Caco-2 (cell line): ENCODE measurements around the gene ATOX1. TPM values are rescaled to one million over a fixed set of nuclear protein-coding genes. Genes with fewer than 3 reads are reported as not detected.
A peak's percentile ranks its signal among the peaks of the same experiment; 100 is the strongest.

ENCODE experiments used
- BruUV-seq: library from RNA; stranded (reverse); fragments of 400-500 nt; replicated peaks from 2 replicates; lab custom pipeline; 2021; lab: Mats Ljungman, UMichigan
- CTCF ChIA-PET: fragments of 300-600 bp; sonication (Branson Sonifier 250); formaldehyde crosslinking; loops from one replicate; lab custom pipeline; 2022; ENCODE audit warnings: antibody characterized with exemption; lab: Charles Lee
- POLR2A ChIA-PET: fragments of 300-600 bp; sonication (Branson Sonifier 250); formaldehyde crosslinking; loops from one replicate; lab custom pipeline; 2022; ENCODE audit warnings: antibody characterized with exemption; lab: Charles Lee
- DNase-seq, 2 experiments: peaks; one replicate each; pipeline versions ENCODE4 v3.0.0 to v3.0.0-alpha.2; 2020 to 2022
- H3K27me3 ChIP-seq: replicated peaks from 2 replicates; pipeline ENCODE4 v1.6.0; 2011; ENCODE audit warnings: low read length; ENCODE audit not compliant: control insufficient read depth, insufficient read depth
- H3K36me3 ChIP-seq: 2 replicates; pipeline ENCODE4 v1.5.1; 2011; ENCODE audit warnings: low read length; ENCODE audit not compliant: control insufficient read depth, insufficient read depth
- H3K4me1 ChIP-seq: fragments of 250-450 bp; sonication (Bioruptor Pico); 2 replicates; pipeline ENCODE4 v1.5.1; 2020; ENCODE audit warnings: mild to moderate bottlenecking
- H3K4me3 ChIP-seq: 2 replicates; pipeline ENCODE4 v1.5.1; 2011; ENCODE audit warnings: low read depth, mild to moderate bottlenecking, control low read depth, low read length
- H3K9me3 ChIP-seq: fragments of 250-450 bp; sonication (Bioruptor Pico); 2 replicates; pipeline ENCODE4 v1.5.1; 2020; ENCODE audit warnings: mild to moderate bottlenecking, moderate library complexity
- H3K27ac Mint-ChIP-seq: one replicate; pipeline ENCODE4 v1.8.0; 2022; ENCODE audit warnings: mixed read lengths; ENCODE audit not compliant: unreplicated experiment
- H3K27me3 Mint-ChIP-seq: one replicate; pipeline ENCODE4 v1.8.0; 2022; ENCODE audit warnings: mixed read lengths; ENCODE audit not compliant: insufficient read depth, unreplicated experiment
- H3K36me3 Mint-ChIP-seq: one replicate; pipeline ENCODE4 v1.8.0; 2022; ENCODE audit warnings: mild to moderate bottlenecking, mixed read lengths; ENCODE audit not compliant: insufficient read depth, unreplicated experiment
- H3K4me1 Mint-ChIP-seq: one replicate; pipeline ENCODE4 v1.8.0; 2022; ENCODE audit warnings: low read depth, mixed read lengths; ENCODE audit not compliant: unreplicated experiment
- H3K4me3 Mint-ChIP-seq: one replicate; pipeline ENCODE4 v1.8.0; 2022; ENCODE audit warnings: mild to moderate bottlenecking, moderate library complexity, mixed read lengths; ENCODE audit not compliant: unreplicated experiment
- H3K9me3 Mint-ChIP-seq: one replicate; pipeline ENCODE4 v1.8.0; 2022; ENCODE audit warnings: mixed read lengths; ENCODE audit not compliant: unreplicated experiment
- intact Hi-C: fragments of 100-400 bp; cut with micrococcal nuclease; formaldehyde crosslinking; loops from one replicate; pipeline ENCODE4 v1.10.0; 2022; ENCODE audit not compliant: unreplicated experiment
- total RNA-seq: library from RNA; stranded (reverse); gene quantifications from 2 replicates; pipeline ENCODE4 v1.2.3, GENCODE V29; 2022
- TF ChIP-seq, protein P1 (sequence below), 2 experiments: fragments of 200-600 bp in 1 of 2; IDR thresholded peaks; 1 replicate in 1 of 2; 2 replicates in 1 of 2; pipeline versions ENCODE4 v1.5.1 to v1.8.0; 2011 to 2022; ENCODE audit warnings: antibody characterized with exemption in 1 of 2, control low read depth in 1 of 2, inconsistent platforms in 1 of 2, low read depth in 1 of 2, low read length in 1 of 2, mild to moderate bottlenecking in 1 of 2, moderate library complexity in 1 of 2; ENCODE audit not compliant: insufficient read depth in 1 of 2, severe bottlenecking in 1 of 2, unreplicated experiment in 1 of 2

Gene ATOX1
- total RNA-seq, 1 experiment from 2014 or later = 135 TPM

DNA sequence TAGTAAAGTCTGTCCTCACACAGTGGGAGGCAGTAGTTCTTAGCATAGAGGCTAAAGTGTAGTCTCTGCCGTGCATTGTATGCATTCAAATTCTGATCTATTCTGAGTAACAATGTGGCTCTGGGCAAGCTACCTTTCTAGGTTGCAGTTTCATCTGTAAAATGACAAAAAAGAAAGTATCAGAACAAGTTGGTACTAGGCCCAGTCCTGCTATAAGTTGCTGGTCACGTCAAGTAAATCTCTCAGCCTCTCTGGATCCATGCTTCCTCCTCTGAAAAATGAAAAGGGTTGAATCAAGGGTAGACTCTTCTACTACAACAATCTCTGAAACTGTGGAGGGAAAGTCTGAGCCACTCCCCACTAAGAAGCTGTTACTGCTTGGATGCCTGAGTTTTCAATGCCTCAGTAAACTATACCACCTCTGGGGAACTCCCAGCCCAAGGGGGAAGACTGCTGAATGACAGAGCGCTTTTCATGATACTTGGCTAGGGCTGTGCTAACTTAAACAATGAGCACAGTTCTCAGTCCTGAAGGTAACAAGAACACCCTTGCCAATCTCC, 37.3 kb downstream of the ATOX1 start:
- Histone ChIP-seq H3K4me3 (no peak overlapping the region), H3K4me1 (no peaks in the 10 kb centered on the region), H3K9me3 (no peaks in the 10 kb centered on the region), H3K36me3 (no peaks in the 10 kb centered on the region), H3K27me3 (no peaks in the 10 kb centered on the region)
- no TSS peak for BruUV-seq
- TF ChIP-seq, protein P1, sequence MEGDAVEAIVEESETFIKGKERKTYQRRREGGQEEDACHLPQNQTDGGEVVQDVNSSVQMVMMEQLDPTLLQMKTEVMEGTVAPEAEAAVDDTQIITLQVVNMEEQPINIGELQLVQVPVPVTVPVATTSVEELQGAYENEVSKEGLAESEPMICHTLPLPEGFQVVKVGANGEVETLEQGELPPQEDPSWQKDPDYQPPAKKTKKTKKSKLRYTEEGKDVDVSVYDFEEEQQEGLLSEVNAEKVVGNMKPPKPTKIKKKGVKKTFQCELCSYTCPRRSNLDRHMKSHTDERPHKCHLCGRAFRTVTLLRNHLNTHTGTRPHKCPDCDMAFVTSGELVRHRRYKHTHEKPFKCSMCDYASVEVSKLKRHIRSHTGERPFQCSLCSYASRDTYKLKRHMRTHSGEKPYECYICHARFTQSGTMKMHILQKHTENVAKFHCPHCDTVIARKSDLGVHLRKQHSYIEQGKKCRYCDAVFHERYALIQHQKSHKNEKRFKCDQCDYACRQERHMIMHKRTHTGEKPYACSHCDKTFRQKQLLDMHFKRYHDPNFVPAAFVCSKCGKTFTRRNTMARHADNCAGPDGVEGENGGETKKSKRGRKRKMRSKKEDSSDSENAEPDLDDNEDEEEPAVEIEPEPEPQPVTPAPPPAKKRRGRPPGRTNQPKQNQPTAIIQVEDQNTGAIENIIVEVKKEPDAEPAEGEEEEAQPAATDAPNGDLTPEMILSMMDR (IDR thresholded peaks at IDR 0.05; ENCODE audit: insufficient read depth in 1 of 2, low read depth in 1 of 2, low read length in 1 of 2, severe bottlenecking in 1 of 2, unreplicated experiment in 1 of 2) = no peak
- Mint-ChIP-seq H3K27ac (no peak overlapping the region), H3K36me3 (no peaks in the 10 kb centered on the region), H3K4me3 (no peak overlapping the region), H3K4me1 (no peaks in the 10 kb centered on the region), H3K9me3 (no peaks in the 10 kb centered on the region), H3K27me3 (no peaks in the 10 kb centered on the region)
- intact Hi-C loops = no loop called here
- DNase-seq = no peak
- ChIA-PET POLR2A (no interaction called here), CTCF (interaction anchor here (1.9 kb wide), 1 partner anchor 62 kb away, joined by 10 read pairs; no protein-coding TSS in a partner anchor)

DNA sequence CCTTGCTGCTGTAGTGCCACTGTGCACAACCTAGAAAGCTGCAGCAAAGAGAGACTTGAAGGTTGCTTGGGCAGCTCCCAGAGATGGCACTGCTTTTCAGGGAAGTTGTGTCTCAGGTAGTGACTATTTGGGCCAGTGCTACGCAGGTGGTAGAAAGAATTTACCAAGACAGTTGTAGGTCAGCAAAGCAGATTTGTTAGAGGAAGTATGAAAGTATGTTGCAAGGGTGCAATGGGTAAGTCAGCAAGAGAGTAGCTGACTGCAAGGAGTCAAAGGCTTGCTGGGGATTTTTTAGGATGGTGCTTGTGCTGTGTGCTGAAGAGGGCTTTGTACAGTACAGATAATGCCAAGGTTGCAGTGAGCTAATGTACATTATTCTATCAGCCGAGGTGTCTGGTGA, 38.2 kb downstream of the ATOX1 start:
- BruUV-seq = no TSS peak
- intact Hi-C loops = no loop called here

DNA sequence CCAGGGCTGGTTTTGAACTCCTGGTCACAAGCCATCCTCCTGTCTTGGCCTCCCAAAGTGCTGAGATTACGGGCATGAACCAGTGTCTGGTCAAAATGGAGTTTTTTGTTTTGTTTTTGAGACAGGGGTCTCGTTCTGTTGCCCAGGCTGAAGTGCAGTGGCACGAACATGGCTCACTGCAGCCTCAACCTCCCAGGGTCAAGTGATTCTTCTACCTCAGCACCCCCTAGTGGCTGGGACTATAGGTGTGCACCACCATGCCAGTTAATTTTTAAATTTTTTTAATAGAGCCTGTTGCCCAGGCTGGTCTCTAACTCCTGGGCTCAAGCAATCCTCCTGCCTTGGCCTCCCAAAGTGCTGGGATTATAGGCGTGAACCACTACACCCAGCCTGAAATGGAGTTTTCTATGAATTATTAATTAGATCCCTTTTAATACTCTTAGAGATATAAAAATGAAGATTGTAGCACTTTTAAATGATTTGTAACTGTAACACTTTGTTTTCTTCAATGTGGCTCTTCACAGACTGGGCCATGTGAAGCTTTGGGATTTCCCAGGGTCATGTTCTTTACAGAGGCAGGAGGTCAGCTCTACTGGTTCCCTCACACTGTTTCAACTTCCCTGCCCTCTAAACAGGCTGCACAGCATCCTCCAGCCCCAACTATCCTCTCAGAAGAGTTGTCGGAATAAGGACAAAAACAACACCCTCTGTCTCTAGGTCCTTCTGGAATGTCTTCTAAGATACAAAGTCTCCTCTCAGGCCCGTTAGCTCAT, 39.0 kb downstream of the ATOX1 start:
- intact Hi-C loops = loop anchor here (1.0 kb wide), 1 partner anchor 60 kb away; no protein-coding TSS in a partner anchor
- Mint-ChIP-seq H3K9me3 (no peaks in the 10 kb centered on the region), H3K27ac (no peak overlapping the region), H3K4me1 (no peaks in the 10 kb centered on the region), H3K36me3 (no peaks in the 10 kb centered on the region), H3K27me3 (no peaks in the 10 kb centered on the region), H3K4me3 (no peak overlapping the region)
- Histone ChIP-seq H3K4me3 (no peak overlapping the region), H3K27me3 (no peaks in the 10 kb centered on the region), H3K36me3 (no peaks in the 10 kb centered on the region), H3K9me3 (no peaks in the 10 kb centered on the region), H3K4me1 (no peaks in the 10 kb centered on the region)
- TF ChIP-seq, protein P1 (IDR thresholded peaks at IDR 0.05; ENCODE audit: insufficient read depth in 1 of 2, low read depth in 1 of 2, low read length in 1 of 2, severe bottlenecking in 1 of 2, unreplicated experiment in 1 of 2) = peak; percentile 30 to 38
- DNase-seq = peak in 1 of 2 experiments; percentile 42
- ChIA-PET POLR2A (no interaction called here), CTCF (interaction anchor here (0.5 kb wide), 1 partner anchor 199 kb away, joined by 3 read pairs; no protein-coding TSS in a partner anchor)
- no TSS peak for BruUV-seq

More for the DNA sequence above, 38.2 kb downstream of the ATOX1 start:
- Mint-ChIP-seq H3K36me3 (no peaks in the 10 kb centered on the region), H3K27ac (no peak overlapping the region), H3K9me3 (no peaks in the 10 kb centered on the region), H3K27me3 (no peaks in the 10 kb centered on the region), H3K4me3 (no peak overlapping the region), H3K4me1 (no peaks in the 10 kb centered on the region)
- ChIA-PET CTCF (interaction anchor here (1.9 kb wide), 1 partner anchor 62 kb away, joined by 10 read pairs; no protein-coding TSS in a partner anchor), POLR2A (no interaction called here)
- Histone ChIP-seq H3K36me3 (no peaks in the 10 kb centered on the region), H3K27me3 (no peaks in the 10 kb centered on the region), H3K4me3 (no peak overlapping the region), H3K9me3 (no peaks in the 10 kb centered on the region), H3K4me1 (no peaks in the 10 kb centered on the region)
- DNase-seq = no peak
- TF ChIP-seq, protein P1 (IDR thresholded peaks at IDR 0.05; ENCODE audit: insufficient read depth in 1 of 2, low read depth in 1 of 2, low read length in 1 of 2, severe bottlenecking in 1 of 2, unreplicated experiment in 1 of 2) = no peak
